Ectodermal cell (in vitro differentiated cells): ENCODE results near the gene PRICKLE1.

ENCODE experiments used
- H3K27ac ChIP-seq: 2 replicates; pipeline ENCODE4 v1.7.0; 2013; ENCODE audit warnings: mild to moderate bottlenecking, low read depth, low read length; ENCODE audit not compliant: insufficient read depth, poor library complexity, severe bottlenecking
- H3K27me3 ChIP-seq: 2 replicates; pipeline ENCODE4 v1.7.0; 2013; ENCODE audit warnings: mild to moderate bottlenecking, low read length; ENCODE audit not compliant: insufficient read depth, control insufficient read depth, poor library complexity, severe bottlenecking
- H3K36me3 ChIP-seq: one replicate; pipeline ENCODE4 v1.7.0; 2013; ENCODE audit warnings: low read length; ENCODE audit not compliant: control insufficient read depth, insufficient read depth
- H3K4me1 ChIP-seq: one replicate; pipeline ENCODE4 v1.7.0; 2013; ENCODE audit warnings: low read length; ENCODE audit not compliant: control insufficient read depth, insufficient read depth
- H3K4me3 ChIP-seq: 2 replicates; pipeline ENCODE4 v1.7.0; 2013; ENCODE audit warnings: low read depth, low read length, control low read depth; ENCODE audit not compliant: insufficient read depth
- H3K9me3 ChIP-seq: 2 replicates; pipeline ENCODE4 v1.7.0; 2013; ENCODE audit warnings: mild to moderate bottlenecking, low read length, moderate library complexity; ENCODE audit not compliant: control insufficient read depth
- WGBS, 2 experiments: methylation state at CpG; one replicate each; pipeline ENCODE4 v1.1.7; 2013; ENCODE audit warnings: missing lambda C conversion rate in 2 of 2; 5-methylcytosine and 5-hydroxymethylcytosine counted together

The PRICKLE1 gene

GRCh38 chr12:42504049-42504448, 85.5 kb downstream of the PRICKLE1 start:
- Histone ChIP-seq H3K4me1 (no peaks in the 10 kb centered on the region), H3K36me3 (no peaks in the 10 kb centered on the region), H3K27ac (no peak overlapping the region), H3K9me3 (no peaks in the 10 kb centered on the region), H3K4me3 (no peak overlapping the region), H3K27me3 (no peaks in the 10 kb centered on the region)
- 72 to 73% methylated on average over 5 of the region's 5 CpGs for WGBS, 2 experiments

GRCh38 chr12:42502682-42503081, 86.9 kb downstream of the PRICKLE1 start:
- no peaks in the 10 kb centered on the region for H3K36me3 ChIP-seq
- H3K4me1 ChIP-seq, result no peaks in the 10 kb centered on the region
- H3K9me3 ChIP-seq, result no peaks in the 10 kb centered on the region
- WGBS, 2 experiments, result 89 to 92% methylated on average over 6 of the region's 6 CpGs
- H3K4me3 ChIP-seq, result no peak overlapping the region
- no peak overlapping the region for H3K27ac ChIP-seq
- no peaks in the 10 kb centered on the region for H3K27me3 ChIP-seq

- H3K4me3 ChIP-seq, result no peak overlapping the region
- no peak overlapping the region for H3K27ac ChIP-seq
- H3K4me1 ChIP-seq, result no peaks in the 10 kb centered on the region
- 92 to 94% methylated on average over 3 of the region's 3 CpGs for WGBS, 2 experiments
- no peaks in the 10 kb centered on the region for H3K27me3 ChIP-seq
- no peaks in the 10 kb centered on the region for H3K36me3 ChIP-seq
- no peaks in the 10 kb centered on the region for H3K9me3 ChIP-seq
Measured at GRCh38 chr12:42498549-42499247, 90.8 kb downstream of the PRICKLE1 start.

GRCh38 chr12:42496886-42497285, 92.7 kb downstream of the PRICKLE1 start:
- H3K27ac ChIP-seq, result no peak overlapping the region
- no peaks in the 10 kb centered on the region for H3K9me3 ChIP-seq
- H3K27me3 ChIP-seq, result no peaks in the 10 kb centered on the region
- WGBS, 2 experiments, result 95 to 98% methylated on average over 4 of the region's 4 CpGs
- H3K36me3 ChIP-seq, result no peaks in the 10 kb centered on the region
- H3K4me1 ChIP-seq, result no peaks in the 10 kb centered on the region
- H3K4me3 ChIP-seq, result no peak overlapping the region

GRCh38 chr12:42495244-42495643, 94.3 kb downstream of the PRICKLE1 start:
- H3K27ac ChIP-seq, result no peak overlapping the region
- no peaks in the 10 kb centered on the region for H3K36me3 ChIP-seq
- no peak overlapping the region for H3K4me3 ChIP-seq
- no peaks in the 10 kb centered on the region for H3K27me3 ChIP-seq
- 88 to 91% methylated on average over 4 of the region's 4 CpGs for WGBS, 2 experiments
- no peaks in the 10 kb centered on the region for H3K4me1 ChIP-seq
- H3K9me3 ChIP-seq, result no peaks in the 10 kb centered on the region

- Histone ChIP-seq H3K36me3 (no peaks in the 10 kb centered on the region), H3K9me3 (no peaks in the 10 kb centered on the region), H3K27me3 (no peaks in the 10 kb centered on the region), H3K4me1 (no peaks in the 10 kb centered on the region), H3K27ac (no peak overlapping the region), H3K4me3 (no peak overlapping the region)
- WGBS, 2 experiments, result 100% methylated on average over 1 of the region's 1 CpG
Measured at GRCh38 chr12:42492267-42492666, 97.3 kb downstream of the PRICKLE1 start.

- no peaks in the 10 kb centered on the region for H3K9me3 ChIP-seq
- H3K27me3 ChIP-seq, result peaks cover 15% of the 10 kb centered on the region
- H3K27ac ChIP-seq, result no peak overlapping the region
- no peak overlapping the region for H3K4me3 ChIP-seq
- H3K36me3 ChIP-seq, result no peaks in the 10 kb centered on the region
- WGBS, 2 experiments, result 90% methylated on average over 5 of the region's 5 CpGs
- no peaks in the 10 kb centered on the region for H3K4me1 ChIP-seq
Measured at GRCh38 chr12:42490261-42490842, 99.2 kb downstream of the PRICKLE1 start.

- WGBS, 2 experiments, result 17 to 18% methylated on average over 2 of the region's 2 CpGs
- Histone ChIP-seq H3K4me3 (no peak overlapping the region), H3K27ac (no peak overlapping the region), H3K27me3 (peaks cover 48% of the 10 kb centered on the region), H3K9me3 (no peaks in the 10 kb centered on the region), H3K4me1 (peaks cover 12% of the 10 kb centered on the region), H3K36me3 (no peaks in the 10 kb centered on the region)
Measured at GRCh38 chr12:42486407-42486806, 103.1 kb downstream of the PRICKLE1 start.

- Histone ChIP-seq H3K4me3 (no peak overlapping the region), H3K27me3 (peaks cover 48% of the 10 kb centered on the region), H3K36me3 (no peaks in the 10 kb centered on the region), H3K4me1 (peaks cover 17% of the 10 kb centered on the region), H3K27ac (no peak overlapping the region), H3K9me3 (no peaks in the 10 kb centered on the region)
- WGBS, 2 experiments, result 6 to 12% methylated on average over 3 of the region's 3 CpGs
Measured at GRCh38 chr12:42485823-42486222, 103.7 kb downstream of the PRICKLE1 start.

GRCh38 chr12:42484996-42485395, 104.5 kb downstream of the PRICKLE1 start:
- Histone ChIP-seq H3K9me3 (no peaks in the 10 kb centered on the region), H3K27me3 (peaks cover 51% of the 10 kb centered on the region), H3K4me3 (no peak overlapping the region), H3K36me3 (no peaks in the 10 kb centered on the region), H3K4me1 (peaks cover 17% of the 10 kb centered on the region), H3K27ac (no peak overlapping the region)
- 21% methylated on average over 2 to 3 of the region's 3 CpGs for WGBS, 2 experiments
